ENCODE measurements around the gene GM2A.

GM2A gene

GRCh38 chr5:151222054-151222789, 30.8 kb upstream of the GM2A start:
- no peak for DNase-seq (ENCODE audit: extremely low read depth, low read depth)
- no peak for TF ChIP-seq CTCF (IDR thresholded peaks at IDR 0.05; ENCODE audit: low read depth, low read length)

GRCh38 chr5:151222790-151223446, 30.1 kb upstream of the GM2A start:
- no peak for DNase-seq (ENCODE audit: extremely low read depth, low read depth)
- TF ChIP-seq CTCF (IDR thresholded peaks at IDR 0.05; ENCODE audit: low read depth, low read length): no peak

- DNase-seq (ENCODE audit: extremely low read depth, low read depth): peak; percentile 28
- TF ChIP-seq CTCF (IDR thresholded peaks at IDR 0.05; ENCODE audit: low read depth, low read length): peak; percentile 9
Measured at GRCh38 chr5:151223447-151224264, 29.3 kb upstream of the GM2A start, which contains the start of gene CCDC69. Gene CCDC69, minus strand, starts transcription at chr5:151224092. Its CDS starts 122 bp downstream, at chr5:151223970.

GRCh38 chr5:151224372-151224771, 28.6 kb upstream of the GM2A start:
- TF ChIP-seq CTCF (IDR thresholded peaks at IDR 0.05; ENCODE audit: low read depth, low read length): no peak
- no peak for DNase-seq (ENCODE audit: extremely low read depth, low read depth)

GRCh38 chr5:151225071-151225470, 27.9 kb upstream of the GM2A start:
- no peak for TF ChIP-seq CTCF (IDR thresholded peaks at IDR 0.05; ENCODE audit: low read depth, low read length)
- no peak for DNase-seq (ENCODE audit: extremely low read depth, low read depth)

GRCh38 chr5:151225475-151225874, 27.5 kb upstream of the GM2A start:
- DNase-seq (ENCODE audit: extremely low read depth, low read depth): no peak
- TF ChIP-seq CTCF (IDR thresholded peaks at IDR 0.05; ENCODE audit: low read depth, low read length): no peak
